ENCODE data around the gene NFAT5. TPM values are rescaled to one million over a fixed set of nuclear protein-coding genes. Genes with fewer than 3 reads are reported as not detected.
A peak's percentile ranks its signal among the peaks of the same experiment; 100 is the strongest.

The NFAT5 gene
- total RNA-seq, 2 donors from 2014 or later, result 18.4 to 30.2 TPM

- Histone ChIP-seq H3K4me3 (no peak overlapping the region), H3K27me3 (no peaks in the 10 kb centered on the region), H3K9ac (ENCODE audit: low read depth in 2 of 2, low read length in 2 of 2) (peak overlapping the region; percentile 24 to 34), H3K4me1 (peaks cover 6% of the 10 kb centered on the region), H3K27ac (peak overlapping the region; percentile 18), H3K36me3 (peaks cover 9% of the 10 kb centered on the region), H3K9me3 (no peaks in the 10 kb centered on the region)
- peak; percentile 95 for DNase-seq
- intact Hi-C loops (cut with DNase I), result no loop called here
- TF ChIP-seq CTCF (IDR thresholded peaks at IDR 0.05), result no peak
Measured at GRCh38 chr16:69741951-69742904, 176.5 kb downstream of the NFAT5 start.

GRCh38 chr16:69744363-69745231 is 178.8 kb downstream of the NFAT5 start:
- Histone ChIP-seq H3K9ac (ENCODE audit: low read depth in 2 of 2, low read length in 2 of 2) (no peak overlapping the region), H3K9me3 (no peaks in the 10 kb centered on the region), H3K27me3 (no peaks in the 10 kb centered on the region), H3K4me1 (peaks cover 6% of the 10 kb centered on the region), H3K4me3 (no peak overlapping the region), H3K36me3 (peaks cover 9% of the 10 kb centered on the region), H3K27ac (no peak overlapping the region)
- intact Hi-C loops (cut with DNase I), result loop anchor here (5.0 kb wide), 1 partner anchor 352 kb away; no protein-coding TSS in a partner anchor
- DNase-seq, result no peak
- TF ChIP-seq CTCF (IDR thresholded peaks at IDR 0.05), result no peak

DNA sequence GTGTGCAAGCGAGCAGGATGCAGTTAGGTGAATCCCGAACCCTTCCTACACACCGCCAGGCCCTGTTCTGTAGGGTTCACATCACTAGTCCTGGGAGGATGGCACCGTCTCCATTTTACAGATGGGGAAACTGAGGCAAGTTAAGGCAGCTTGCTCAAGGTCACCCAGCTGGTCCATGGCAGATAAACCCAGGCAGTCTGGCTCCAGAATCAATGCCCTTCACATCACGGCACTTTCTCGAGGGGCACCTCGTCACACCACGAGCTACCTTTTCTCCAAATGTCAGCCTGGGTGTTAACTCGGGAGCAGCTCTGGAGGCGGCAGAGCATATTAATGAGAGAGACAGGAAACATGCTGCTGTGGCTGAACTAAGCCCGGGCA is 179.5 kb downstream of the NFAT5 start:
- Histone ChIP-seq H3K9me3 (no peaks in the 10 kb centered on the region), H3K36me3 (peaks cover 13% of the 10 kb centered on the region), H3K9ac (ENCODE audit: low read depth in 2 of 2, low read length in 2 of 2) (no peak overlapping the region), H3K4me1 (peaks cover 6% of the 10 kb centered on the region), H3K27ac (no peak overlapping the region), H3K27me3 (no peaks in the 10 kb centered on the region), H3K4me3 (no peak overlapping the region)
- intact Hi-C loops (cut with DNase I), result loop anchor here (5.0 kb wide), 1 partner anchor 353 kb away; no protein-coding TSS in a partner anchor
- no peak for DNase-seq
- TF ChIP-seq CTCF (IDR thresholded peaks at IDR 0.05), result no peak

DNA sequence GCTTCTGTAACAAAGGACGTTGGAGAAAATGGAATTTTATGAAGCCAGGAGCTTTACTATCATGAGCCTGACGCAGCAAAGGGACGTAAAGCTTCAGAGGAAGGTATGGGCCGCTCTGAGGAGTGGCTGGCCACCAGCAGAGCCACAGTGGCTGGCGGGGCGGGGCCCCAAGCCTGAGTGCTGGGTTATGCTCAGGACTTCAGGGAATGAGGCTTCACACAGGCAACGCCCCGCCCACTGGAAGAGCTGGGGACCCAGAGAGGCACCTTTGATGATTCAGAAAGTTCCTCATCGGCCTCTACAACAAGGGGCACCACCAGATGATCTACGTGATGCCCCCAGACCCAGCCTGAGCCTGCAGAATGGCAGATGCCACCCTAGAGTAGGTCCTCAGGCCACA is 180.2 kb downstream of the NFAT5 start:
- DNase-seq, result no peak
- peaks cover 17% of the 10 kb centered on the region for H3K36me3 ChIP-seq
- H3K27me3 ChIP-seq, result no peaks in the 10 kb centered on the region
- no peak for TF ChIP-seq CTCF (IDR thresholded peaks at IDR 0.05)
- no peak overlapping the region for H3K9ac ChIP-seq (ENCODE audit: low read depth in 2 of 2, low read length in 2 of 2)
- H3K27ac ChIP-seq, result no peak overlapping the region
- no peaks in the 10 kb centered on the region for H3K9me3 ChIP-seq
- H3K4me3 ChIP-seq, result no peak overlapping the region
- intact Hi-C loops (cut with DNase I), result loop anchor here (5.0 kb wide), 1 partner anchor 354 kb away; no protein-coding TSS in a partner anchor
- H3K4me1 ChIP-seq, result peaks cover 6% of the 10 kb centered on the region

DNA sequence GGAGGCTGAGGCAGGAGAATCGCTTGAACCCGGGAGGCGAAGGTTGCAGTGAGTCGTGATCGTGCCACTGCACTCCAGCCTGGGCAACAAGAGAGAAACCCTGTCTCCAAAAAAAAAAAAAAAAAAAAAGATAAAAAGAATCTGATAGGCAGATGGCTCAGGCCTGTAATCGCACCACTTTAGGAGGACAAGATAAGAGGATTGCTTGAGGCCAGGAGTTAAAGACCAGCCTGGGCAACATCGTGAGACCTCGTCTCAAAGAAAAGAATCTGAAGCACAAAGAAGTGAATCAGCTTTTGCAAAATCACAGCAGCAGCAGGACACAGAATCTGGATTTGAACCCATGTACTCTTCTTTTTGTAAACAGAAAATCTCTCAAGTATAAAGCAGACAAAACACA is 181.3 kb downstream of the NFAT5 start:
- Histone ChIP-seq H3K9ac (ENCODE audit: low read depth in 2 of 2, low read length in 2 of 2) (no peak overlapping the region), H3K27ac (no peak overlapping the region), H3K4me1 (no peaks in the 10 kb centered on the region), H3K4me3 (no peak overlapping the region), H3K27me3 (no peaks in the 10 kb centered on the region), H3K36me3 (peaks cover 17% of the 10 kb centered on the region), H3K9me3 (no peaks in the 10 kb centered on the region)
- intact Hi-C loops (cut with DNase I), result loop anchor here (5.0 kb wide), 1 partner anchor 355 kb away; no protein-coding TSS in a partner anchor
- DNase-seq, result no peak
- TF ChIP-seq CTCF (IDR thresholded peaks at IDR 0.05), result no peak

Measured in colonic mucosa (tissue), 4 donors.